OCI-LY1 (cell line): ENCODE data around the gene GMDS.

Experiments used
- H2AFZ ChIP-seq: fragments of 200-600 bp; sonication (generic), shearing (Covaris generic); 2 replicates; pipeline ENCODE4 v1.6.0; 2014; ENCODE audit warnings: antibody characterized with exemption, mild to moderate bottlenecking, low read length
- H3F3A ChIP-seq: fragments of 200-600 bp; sonication (generic), shearing (Covaris generic); 2 replicates; pipeline ENCODE4 v1.6.0; 2014; ENCODE audit warnings: mild to moderate bottlenecking, antibody characterized with exemption, low read length, moderate library complexity; ENCODE audit not compliant: insufficient read depth
- H3K27ac ChIP-seq: fragments of 200-600 bp; sonication (generic); 2 replicates; pipeline ENCODE4 v1.5.1; 2014; ENCODE audit warnings: low read length, mixed run types, mild to moderate bottlenecking, low read depth; ENCODE audit not compliant: poor library complexity, severe bottlenecking
- H3K27me3 ChIP-seq: fragments of 200-600 bp; sonication (generic); 2 replicates; pipeline ENCODE4 v1.6.0; 2014; ENCODE audit warnings: antibody characterized with exemption, mild to moderate bottlenecking, low read length, moderate library complexity; ENCODE audit not compliant: insufficient read depth
- H3K36me3 ChIP-seq: fragments of 200-600 bp; sonication (generic); 2 replicates; pipeline ENCODE4 v1.6.1; 2014; ENCODE audit warnings: mild to moderate bottlenecking, antibody characterized with exemption, low read length, moderate library complexity, mixed read lengths; ENCODE audit not compliant: insufficient read depth
- H3K4me1 ChIP-seq: fragments of 200-600 bp; sonication (generic); 2 replicates; pipeline ENCODE4 v1.5.1; 2014; ENCODE audit warnings: mild to moderate bottlenecking, low read length, moderate library complexity; ENCODE audit not compliant: insufficient read depth, severe bottlenecking
- H3K4me2 ChIP-seq: fragments of 200-600 bp; sonication (generic), shearing (Covaris generic); 2 replicates; pipeline ENCODE4 v1.6.1; 2014; ENCODE audit warnings: low read length
- H3K4me3 ChIP-seq: fragments of 200-600 bp; sonication (generic); 2 replicates; pipeline ENCODE4 v1.5.1; 2014; ENCODE audit warnings: low read length, low read depth, mild to moderate bottlenecking, mixed read lengths; ENCODE audit not compliant: poor library complexity, severe bottlenecking
- H3K79me2 ChIP-seq: fragments of 200-600 bp; shearing (Covaris generic); 2 replicates; pipeline ENCODE4 v1.6.1; 2016; ENCODE audit warnings: mixed run types, low read length, mixed read lengths; ENCODE audit not compliant: insufficient read depth
- H3K9ac ChIP-seq: fragments of 200-600 bp; sonication (generic), shearing (Covaris generic); 2 replicates; pipeline ENCODE4 v1.6.1; 2014; ENCODE audit warnings: mild to moderate bottlenecking, low read length, mixed read lengths
- H3K9me2 ChIP-seq: fragments of 200-600 bp; sonication (generic), shearing (Covaris generic); 2 replicates; pipeline ENCODE4 v1.6.1; 2014; ENCODE audit warnings: low read depth, mild to moderate bottlenecking, low read length, mixed read lengths
- H3K9me3 ChIP-seq: fragments of 200-600 bp; shearing (Covaris generic); 2 replicates; pipeline ENCODE4 v1.6.1; 2014; ENCODE audit warnings: low read length, mixed read lengths
- H4K20me1 ChIP-seq: fragments of 200-600 bp; sonication (generic), shearing (Covaris generic); 2 replicates; pipeline ENCODE4 v1.6.0; 2016; ENCODE audit warnings: mild to moderate bottlenecking, low read length; ENCODE audit not compliant: insufficient read depth
- CTCF ChIP-seq: fragments of 200-600 bp; sonication (generic), shearing (Covaris generic); IDR thresholded peaks from 2 replicates; pipeline ENCODE4 v1.5.1; 2017; ENCODE audit warnings: mild to moderate bottlenecking, antibody characterized with exemption, low read length, moderate library complexity, mixed read lengths
- EZH2 ChIP-seq: fragments of 200-600 bp; sonication (generic), shearing (Covaris generic); IDR thresholded peaks from 2 replicates; pipeline ENCODE4 v1.8.0; 2017; ENCODE audit warnings: borderline replicate concordance, mixed run types, mild to moderate bottlenecking, antibody characterized with exemption, low read length, moderate library complexity, mixed read lengths

The GMDS gene

GRCh38 chr6:2181567-2181966 lies 63.8 kb downstream of the GMDS start:
- Histone ChIP-seq H2AFZ (no peak overlapping the region), H3K9me3 (peaks cover 3% of the 10 kb centered on the region), H3K9ac (no peak overlapping the region), H3K4me2 (no peak overlapping the region), H3K9me2 (no peaks in the 10 kb centered on the region), H3K27me3 (no peaks in the 10 kb centered on the region), H3K36me3 (no peaks in the 10 kb centered on the region), H4K20me1 (no peaks in the 10 kb centered on the region), H3F3A (no peaks in the 10 kb centered on the region), H3K4me1 (no peaks in the 10 kb centered on the region), H3K79me2 (no peaks in the 10 kb centered on the region), H3K4me3 (no peak overlapping the region), H3K27ac (no peak overlapping the region)
- TF ChIP-seq CTCF = no peak
- no peak for TF ChIP-seq EZH2

GRCh38 chr6:2179950-2180349 lies 65.5 kb downstream of the GMDS start:
- Histone ChIP-seq H3K79me2 (no peaks in the 10 kb centered on the region), H3F3A (no peaks in the 10 kb centered on the region), H3K4me3 (no peak overlapping the region)

GRCh38 chr6:2179241-2179640 lies 66.2 kb downstream of the GMDS start:
- Histone ChIP-seq H3K79me2 (no peaks in the 10 kb centered on the region), H3K9me2 (no peaks in the 10 kb centered on the region), H3K27me3 (no peaks in the 10 kb centered on the region), H4K20me1 (no peaks in the 10 kb centered on the region), H3K4me1 (no peaks in the 10 kb centered on the region), H3K9me3 (peaks cover 3% of the 10 kb centered on the region), H3K9ac (no peak overlapping the region), H3K4me3 (no peak overlapping the region), H2AFZ (no peak overlapping the region), H3K27ac (no peak overlapping the region), H3K4me2 (no peak overlapping the region), H3K36me3 (no peaks in the 10 kb centered on the region), H3F3A (no peaks in the 10 kb centered on the region)
- no peak for TF ChIP-seq EZH2
- TF ChIP-seq CTCF = no peak

More at GRCh38 chr6:2179950-2180349, 65.5 kb downstream of the GMDS start:
- TF ChIP-seq EZH2 = no peak
- no peak for TF ChIP-seq CTCF
- Histone ChIP-seq H3K9me2 (no peaks in the 10 kb centered on the region), H3K27me3 (no peaks in the 10 kb centered on the region), H3K27ac (no peak overlapping the region), H3K9ac (no peak overlapping the region), H3K4me1 (no peaks in the 10 kb centered on the region), H4K20me1 (no peaks in the 10 kb centered on the region), H3K36me3 (no peaks in the 10 kb centered on the region), H3K9me3 (peaks cover 3% of the 10 kb centered on the region), H2AFZ (no peak overlapping the region), H3K4me2 (no peak overlapping the region)
